Measurements from ENCODE around the gene SEBOX.

SEBOX gene

GRCh38 chr17:28390141-28390540, 25.1 kb upstream of the SEBOX start:
- H3K9me3 Mint-ChIP-seq: no peaks in the 10 kb centered on the region
- ATAC-seq (replicated peaks; ENCODE audit: extremely low read depth, poor library complexity, severe bottlenecking): no peak
- DNase-seq (ENCODE audit: low spot score in 2 of 2): no peak
- H3K27ac Mint-ChIP-seq (ENCODE audit: low read depth): no peak overlapping the region
- H3K36me3 Mint-ChIP-seq (ENCODE audit: insufficient read depth): peaks cover 39% of the 10 kb centered on the region
- H3K27me3 Mint-ChIP-seq: no peaks in the 10 kb centered on the region
- no peak overlapping the region for H3K4me3 Mint-ChIP-seq
- H3K4me1 Mint-ChIP-seq: peaks cover 12% of the 10 kb centered on the region

GRCh38 chr17:28388106-28388505, 23.1 kb upstream of the SEBOX start:
- H3K36me3 Mint-ChIP-seq (ENCODE audit: insufficient read depth): peaks cover 37% of the 10 kb centered on the region
- H3K27ac Mint-ChIP-seq (ENCODE audit: low read depth): no peak overlapping the region
- no peak overlapping the region for H3K4me3 Mint-ChIP-seq
- DNase-seq (ENCODE audit: low spot score in 2 of 2) (no peak), ATAC-seq (replicated peaks; ENCODE audit: extremely low read depth, poor library complexity, severe bottlenecking) (no peak)
- no peaks in the 10 kb centered on the region for H3K9me3 Mint-ChIP-seq
- H3K4me1 Mint-ChIP-seq: peaks cover 19% of the 10 kb centered on the region
- no peaks in the 10 kb centered on the region for H3K27me3 Mint-ChIP-seq

GRCh38 chr17:28386391-28386790, 21.4 kb upstream of the SEBOX start:
- DNase-seq (ENCODE audit: low spot score in 2 of 2): no peak
- H3K36me3 Mint-ChIP-seq (ENCODE audit: insufficient read depth): peaks cover 32% of the 10 kb centered on the region
- H3K27me3 Mint-ChIP-seq: no peaks in the 10 kb centered on the region
- H3K4me3 Mint-ChIP-seq: no peak overlapping the region
- no peaks in the 10 kb centered on the region for H3K9me3 Mint-ChIP-seq
- peaks cover 28% of the 10 kb centered on the region for H3K4me1 Mint-ChIP-seq
- no peak overlapping the region for H3K27ac Mint-ChIP-seq (ENCODE audit: low read depth)
- ATAC-seq (replicated peaks; ENCODE audit: extremely low read depth, poor library complexity, severe bottlenecking): no peak

GRCh38 chr17:28385406-28385805, 20.4 kb upstream of the SEBOX start:
- no peaks in the 10 kb centered on the region for H3K9me3 Mint-ChIP-seq
- H3K27me3 Mint-ChIP-seq: no peaks in the 10 kb centered on the region
- H3K4me1 Mint-ChIP-seq: peaks cover 35% of the 10 kb centered on the region
- DNase-seq (ENCODE audit: low spot score in 2 of 2) (no peak), ATAC-seq (replicated peaks; ENCODE audit: extremely low read depth, poor library complexity, severe bottlenecking) (no peak)
- H3K36me3 Mint-ChIP-seq (ENCODE audit: insufficient read depth): peaks cover 23% of the 10 kb centered on the region
- peak overlapping the region; percentile 89 for H3K4me3 Mint-ChIP-seq
- no peak overlapping the region for H3K27ac Mint-ChIP-seq (ENCODE audit: low read depth)

GRCh38 chr17:28385037-28385400, 20.0 kb upstream of the SEBOX start:
- Mint-ChIP-seq H3K36me3 (ENCODE audit: insufficient read depth) (peaks cover 20% of the 10 kb centered on the region), H3K27ac (ENCODE audit: low read depth) (no peak overlapping the region)
- peak; percentile 5 for ATAC-seq (replicated peaks; ENCODE audit: extremely low read depth, poor library complexity, severe bottlenecking)

GRCh38 chr17:28384281-28385036, 19.5 kb upstream of the SEBOX start:
- DNase-seq (ENCODE audit: low spot score in 2 of 2) (peak; percentile 18 to 28), ATAC-seq (replicated peaks; ENCODE audit: extremely low read depth, poor library complexity, severe bottlenecking) (peak; percentile 97)
- peak overlapping the region; percentile 89 for H3K4me3 Mint-ChIP-seq
- H3K9me3 Mint-ChIP-seq: no peaks in the 10 kb centered on the region
- peaks cover 39% of the 10 kb centered on the region for H3K4me1 Mint-ChIP-seq
- peak overlapping the region; percentile 3 for H3K27ac Mint-ChIP-seq (ENCODE audit: low read depth)
- peaks cover 15% of the 10 kb centered on the region for H3K36me3 Mint-ChIP-seq (ENCODE audit: insufficient read depth)
- H3K27me3 Mint-ChIP-seq: no peaks in the 10 kb centered on the region

More at GRCh38 chr17:28385037-28385400, 20.0 kb upstream of the SEBOX start:
- Mint-ChIP-seq H3K4me3 (peak overlapping the region; percentile 89), H3K4me1 (peaks cover 39% of the 10 kb centered on the region), H3K9me3 (no peaks in the 10 kb centered on the region), H3K27me3 (no peaks in the 10 kb centered on the region)
- DNase-seq (ENCODE audit: low spot score in 2 of 2): no peak

- no peaks in the 10 kb centered on the region for H3K9me3 Mint-ChIP-seq
- H3K27ac Mint-ChIP-seq (ENCODE audit: low read depth): no peak overlapping the region
- H3K4me3 Mint-ChIP-seq: peak overlapping the region; percentile 31
These were observed 16.3 kb upstream of the SEBOX start for GRCh38 chr17:28381141-28381825.

GRCh38 chr17:28379814-28380801, 15.1 kb upstream of the SEBOX start:
- no peak overlapping the region for H3K27ac Mint-ChIP-seq (ENCODE audit: low read depth)

More at GRCh38 chr17:28381141-28381825, 16.3 kb upstream of the SEBOX start:
- ATAC-seq (replicated peaks; ENCODE audit: extremely low read depth, poor library complexity, severe bottlenecking) (no peak), DNase-seq (ENCODE audit: low spot score in 2 of 2) (no peak)
- Mint-ChIP-seq H3K36me3 (ENCODE audit: insufficient read depth) (peaks cover 10% of the 10 kb centered on the region), H3K27me3 (no peaks in the 10 kb centered on the region), H3K4me1 (peaks cover 43% of the 10 kb centered on the region)

GRCh38 chr17:28372945-28373274, 7.9 kb upstream of the SEBOX start:
- Mint-ChIP-seq H3K4me3 (peak overlapping the region; percentile 90), H3K27ac (ENCODE audit: low read depth) (no peak overlapping the region), H3K4me1 (peaks cover 22% of the 10 kb centered on the region), H3K27me3 (no peaks in the 10 kb centered on the region), H3K36me3 (ENCODE audit: insufficient read depth) (peaks cover 10% of the 10 kb centered on the region), H3K9me3 (no peaks in the 10 kb centered on the region)
- ATAC-seq (replicated peaks; ENCODE audit: extremely low read depth, poor library complexity, severe bottlenecking) (no peak), DNase-seq (ENCODE audit: low spot score in 2 of 2) (no peak)

More at GRCh38 chr17:28379814-28380801, 15.1 kb upstream of the SEBOX start:
- no peaks in the 10 kb centered on the region for H3K27me3 Mint-ChIP-seq
- H3K4me3 Mint-ChIP-seq: no peak overlapping the region
- H3K36me3 Mint-ChIP-seq (ENCODE audit: insufficient read depth): peaks cover 6% of the 10 kb centered on the region
- DNase-seq (ENCODE audit: low spot score in 2 of 2) (no peak), ATAC-seq (replicated peaks; ENCODE audit: extremely low read depth, poor library complexity, severe bottlenecking) (no peak)
- peaks cover 37% of the 10 kb centered on the region for H3K4me1 Mint-ChIP-seq
- no peaks in the 10 kb centered on the region for H3K9me3 Mint-ChIP-seq

- H3K4me3 Mint-ChIP-seq: peak overlapping the region; percentile 90
- peaks cover 10% of the 10 kb centered on the region for H3K36me3 Mint-ChIP-seq (ENCODE audit: insufficient read depth)
- H3K27ac Mint-ChIP-seq (ENCODE audit: low read depth): peak overlapping the region; percentile 93
- no peaks in the 10 kb centered on the region for H3K9me3 Mint-ChIP-seq
- no peaks in the 10 kb centered on the region for H3K27me3 Mint-ChIP-seq
- no peak for DNase-seq (ENCODE audit: low spot score in 2 of 2)
- ATAC-seq (replicated peaks; ENCODE audit: extremely low read depth, poor library complexity, severe bottlenecking): peak; percentile 12
- H3K4me1 Mint-ChIP-seq: peaks cover 22% of the 10 kb centered on the region
These were observed 7.4 kb upstream of the SEBOX start for GRCh38 chr17:28372203-28372944.

GRCh38 chr17:28371245-28372202, 6.5 kb upstream of the SEBOX start, which contains the start of gene SARM1:
Gene SARM1, plus strand, starts transcription at chr17:28371694. Its CDS starts 339 bp downstream, at chr17:28372033.
- Mint-ChIP-seq H3K9me3 (no peaks in the 10 kb centered on the region), H3K4me1 (peaks cover 22% of the 10 kb centered on the region), H3K27me3 (no peaks in the 10 kb centered on the region), H3K36me3 (ENCODE audit: insufficient read depth) (peaks cover 10% of the 10 kb centered on the region), H3K27ac (ENCODE audit: low read depth) (peak within 1 kb of the TSS; percentile 93), H3K4me3 (peak within 1 kb of the TSS; percentile 90)
- ATAC-seq (replicated peaks; ENCODE audit: extremely low read depth, poor library complexity, severe bottlenecking) (peak; percentile 84), DNase-seq (ENCODE audit: low spot score in 2 of 2) (peak; percentile 52 to 64)
